HL-60 (cell line): ENCODE data around the gene MIER1.

ENCODE experiments used
- CTCF ChIP-seq: IDR thresholded peaks from one replicate; pipeline ENCODE4 v1.5.1; 2011; ENCODE audit warnings: low read length, control low read depth, inconsistent platforms; ENCODE audit not compliant: insufficient read depth
- GABPA ChIP-seq: IDR thresholded peaks from 2 replicates; pipeline ENCODE4 v1.6.1; 2012; ENCODE audit warnings: low read depth
- POLR2AphosphoS5 ChIP-seq: IDR thresholded peaks from 2 replicates; pipeline ENCODE4 v1.6.1; 2012; ENCODE audit warnings: low read depth
- SPI1 ChIP-seq: IDR thresholded peaks from 2 replicates; pipeline ENCODE4 v1.6.1; 2012; ENCODE audit warnings: low read depth, mild to moderate bottlenecking, borderline replicate concordance

DNA sequence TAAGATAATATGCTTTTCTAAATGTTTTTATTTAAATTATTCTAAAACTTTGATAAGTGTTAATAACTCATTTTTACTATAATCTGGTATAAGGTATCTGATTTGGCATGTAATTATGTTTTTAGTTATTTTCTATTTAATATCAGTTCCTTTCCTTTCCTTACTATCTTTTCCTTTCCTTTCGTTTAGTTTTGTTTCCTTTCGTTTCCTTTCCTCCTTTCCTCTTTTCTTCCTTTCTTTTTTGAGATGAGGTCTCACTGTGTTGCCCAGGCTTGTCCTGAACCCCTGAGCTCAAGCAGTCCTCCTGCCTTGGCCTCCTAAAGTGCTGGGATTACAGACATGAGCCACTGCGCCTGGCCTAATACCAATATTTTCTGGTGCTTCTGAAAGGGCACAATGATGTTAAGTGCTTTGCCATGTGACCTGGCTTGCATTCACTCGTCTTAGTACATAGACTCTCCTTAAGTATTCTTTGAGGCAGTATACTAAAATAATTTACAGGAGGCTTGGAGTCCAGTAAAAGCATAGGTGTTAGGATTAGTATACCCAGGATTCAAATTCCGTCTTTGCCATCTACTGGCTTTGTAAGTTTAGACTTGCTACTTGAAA, 18.7 kb downstream of the MIER1 start:
- TF ChIP-seq CTCF (no peak), POLR2AphosphoS5 (no peak), GABPA (no peak), SPI1 (no peak)
